Cardiac muscle cell (in vitro differentiated cells and primary cell): Measurements from ENCODE around the gene CD40LG. TPM values are rescaled to one million over a fixed set of nuclear protein-coding genes. Genes with fewer than 3 reads are reported as not detected.
A peak's percentile ranks its signal among the peaks of the same experiment; 100 is the strongest.

Experiments used
- DNase-seq, 2 donors: peaks; one replicate each; pipeline versions ENCODE4 v3.0.0 to v3.0.0-alpha.2; 2010 to 2017; ENCODE audit warnings: low read depth in 1 of 2, low spot score in 1 of 2
- H3K27ac ChIP-seq: fragments of 200-600 bp; sonication (generic); 2 replicates; pipeline ENCODE4 v1.5.1; 2016
- H3K27me3 ChIP-seq: fragments of 200-600 bp; sonication (generic); 2 replicates; pipeline ENCODE4 v1.6.0; 2016; ENCODE audit warnings: control low read depth
- H3K36me3 ChIP-seq: fragments of 200-600 bp; sonication (generic); 2 replicates; pipeline ENCODE4 v1.5.1; 2016; ENCODE audit warnings: control low read depth
- H3K4me1 ChIP-seq: fragments of 200-600 bp; sonication (generic); 2 replicates; pipeline ENCODE4 v1.8.1; 2017; ENCODE audit warnings: low read depth, mild to moderate bottlenecking, mixed run types
- H3K4me3 ChIP-seq: fragments of 200-600 bp; sonication (generic); 2 replicates; pipeline ENCODE4 v1.5.1; 2016; ENCODE audit warnings: mild to moderate bottlenecking
- H3K9me3 ChIP-seq: fragments of 200-600 bp; sonication (generic); 2 replicates; pipeline ENCODE4 v1.5.1; 2017; ENCODE audit warnings: low read depth, mild to moderate bottlenecking, control low read depth
- CTCF ChIP-seq: IDR thresholded peaks from 2 replicates; pipeline ENCODE4 v1.5.1; 2012; ENCODE audit warnings: low read depth, mild to moderate bottlenecking, low read length
- polyA plus RNA-seq: library from polyadenylated mRNA; unstranded; fragments of >200 nt; fragmentation: Nextera tagmentation; extraction: Ambion mirVana; gene quantifications from 2 replicates; pipeline ENCODE4 v1.2.1, GENCODE V29; 2016
- total RNA-seq: library from RNA; depleted of rRNA; stranded (reverse); fragments of >200 nt; gene quantifications from 2 replicates; pipeline ENCODE4 v1.2.3, GENCODE V29; 2016

The CD40LG gene
- total and polyA plus RNA-seq, 2 experiments from 2014 or later, result not detected

GRCh38 chrX:136635235-136635634 lies 12.7 kb upstream of the CD40LG start:
- Histone ChIP-seq H3K4me1 (no peaks in the 10 kb centered on the region), H3K4me3 (no peak overlapping the region), H3K27ac (no peak overlapping the region), H3K36me3 (no peaks in the 10 kb centered on the region), H3K9me3 (no peaks in the 10 kb centered on the region), H3K27me3 (no peaks in the 10 kb centered on the region)
- DNase-seq, result no peak
- TF ChIP-seq CTCF, result no peak

- DNase-seq, result peak in 1 of 2 donors; percentile 7
These were observed 11.8 kb upstream of the CD40LG start for GRCh38 chrX:136636121-136636520.

GRCh38 chrX:136639506-136640176 lies 8.3 kb upstream of the CD40LG start:
- H3K4me1 ChIP-seq, result no peaks in the 10 kb centered on the region
- peak in 1 of 2 donors; percentile 25 for DNase-seq
- H3K36me3 ChIP-seq, result no peaks in the 10 kb centered on the region
- TF ChIP-seq CTCF, result no peak
- no peaks in the 10 kb centered on the region for H3K9me3 ChIP-seq
- H3K27me3 ChIP-seq, result no peaks in the 10 kb centered on the region
- H3K4me3 ChIP-seq, result no peak overlapping the region
- H3K27ac ChIP-seq, result no peak overlapping the region

More at GRCh38 chrX:136636121-136636520, 11.8 kb upstream of the CD40LG start:
- no peaks in the 10 kb centered on the region for H3K4me1 ChIP-seq
- H3K27ac ChIP-seq, result no peak overlapping the region
- H3K27me3 ChIP-seq, result no peaks in the 10 kb centered on the region
- H3K36me3 ChIP-seq, result no peaks in the 10 kb centered on the region
- TF ChIP-seq CTCF, result no peak
- H3K9me3 ChIP-seq, result no peaks in the 10 kb centered on the region
- H3K4me3 ChIP-seq, result no peak overlapping the region

DNA sequence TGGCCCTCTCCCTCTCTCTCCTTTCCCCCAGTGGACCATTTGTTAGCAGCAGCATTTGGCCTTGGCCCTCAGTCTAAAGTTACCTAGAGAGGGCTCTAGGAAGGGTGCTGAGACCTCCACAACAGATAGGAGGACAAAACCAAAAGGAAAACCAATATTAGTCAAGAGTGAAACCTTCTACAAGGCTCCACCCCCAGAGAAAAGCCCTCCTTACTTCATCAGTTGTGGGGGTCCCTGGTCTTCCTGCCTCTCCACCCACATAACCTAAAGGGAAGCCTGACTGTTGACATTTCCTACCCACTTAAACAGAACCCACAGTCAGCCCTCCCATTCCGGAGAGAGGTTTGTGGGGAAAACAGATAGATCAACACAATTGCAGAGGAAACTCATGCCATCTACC lies 4.7 kb upstream of the CD40LG start:
- TF ChIP-seq CTCF, result no peak

DNA sequence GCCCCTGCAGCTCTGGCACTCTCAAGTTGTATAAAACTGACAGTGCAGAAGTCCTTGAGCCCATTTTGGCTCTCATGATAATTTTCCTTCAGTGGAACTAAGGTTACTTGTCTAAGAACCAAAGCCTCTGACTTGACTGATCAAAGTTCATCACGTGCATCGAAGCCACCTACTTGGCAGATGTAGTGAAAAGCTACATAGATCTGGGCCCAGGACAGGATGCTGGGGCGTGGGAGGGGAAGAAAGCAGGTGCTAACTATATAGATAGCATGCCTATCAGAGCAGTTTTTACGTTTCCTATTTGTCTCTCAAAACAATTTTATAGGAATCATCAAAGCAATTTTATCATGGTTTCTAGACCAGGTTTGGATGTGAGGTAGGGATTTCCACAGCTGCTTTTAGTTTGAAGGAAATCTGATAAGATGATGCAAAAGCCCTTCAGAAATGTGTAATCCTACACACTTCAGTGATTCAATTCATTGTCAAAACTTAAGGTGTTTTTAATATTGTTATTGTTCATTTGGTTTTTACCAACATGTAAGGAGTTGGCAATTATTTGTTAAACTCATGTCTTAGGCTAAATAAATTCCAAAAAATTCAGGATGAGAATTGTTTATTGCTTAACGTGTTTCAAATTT lies 1.2 kb upstream of the CD40LG start:
- no peak for DNase-seq
- H3K9me3 ChIP-seq, result no peaks in the 10 kb centered on the region
- H3K27me3 ChIP-seq, result no peaks in the 10 kb centered on the region
- H3K27ac ChIP-seq, result no peak overlapping the region
- no peaks in the 10 kb centered on the region for H3K4me1 ChIP-seq
- no peak overlapping the region for H3K4me3 ChIP-seq
- no peaks in the 10 kb centered on the region for H3K36me3 ChIP-seq
- TF ChIP-seq CTCF, result no peak

More for the DNA sequence above, 4.7 kb upstream of the CD40LG start:
- Histone ChIP-seq H3K27ac (no peak overlapping the region), H3K36me3 (no peaks in the 10 kb centered on the region), H3K9me3 (no peaks in the 10 kb centered on the region), H3K27me3 (no peaks in the 10 kb centered on the region), H3K4me3 (no peak overlapping the region), H3K4me1 (no peaks in the 10 kb centered on the region)
- DNase-seq, result no peak
